ENCODE data around the gene USH1C. TPM values are rescaled to one million over a fixed set of nuclear protein-coding genes. Genes with fewer than 3 reads are reported as not detected.

The USH1C gene
- polyA plus RNA-seq, 3 donors: not detected

DNA sequence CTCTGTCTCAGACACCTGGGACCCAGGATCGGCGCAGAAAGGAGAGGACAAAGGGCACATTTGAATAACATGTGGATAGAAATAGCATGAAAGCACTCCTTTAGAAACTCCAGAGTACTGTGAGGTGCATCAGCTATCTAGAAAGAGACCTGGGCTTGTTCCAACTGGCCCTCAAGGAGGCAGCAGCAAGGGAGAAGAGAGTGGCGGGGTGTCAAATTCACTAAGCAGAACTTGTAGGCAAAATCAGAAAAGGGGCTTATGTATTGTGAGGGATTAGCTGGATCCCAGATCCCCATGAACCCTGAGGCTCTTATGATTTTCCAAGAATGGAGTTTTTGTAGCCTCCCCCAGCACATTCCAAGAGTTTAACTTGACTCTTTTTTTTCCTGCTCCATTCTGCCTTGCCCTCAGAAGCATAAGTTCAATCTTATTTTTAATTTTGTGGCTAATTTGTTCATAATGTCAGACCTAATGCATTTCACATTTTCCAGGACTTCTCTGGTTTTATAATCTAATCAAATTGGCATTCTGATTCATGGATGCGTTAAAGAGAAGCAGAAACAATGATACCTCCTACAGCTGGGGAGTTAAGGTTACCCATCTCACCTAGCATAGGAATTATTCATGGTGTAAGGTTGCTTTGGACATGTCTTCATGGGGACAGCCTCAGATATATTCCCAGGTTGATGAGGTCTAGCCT is 33.6 kb downstream of the USH1C start:
- H3K4me3 ChIP-seq (replicated peaks in 1 of 3; ENCODE audit: low read depth in 2 of 3, low read length in 3 of 3): no peak overlapping the region
- TF ChIP-seq, protein P1, sequence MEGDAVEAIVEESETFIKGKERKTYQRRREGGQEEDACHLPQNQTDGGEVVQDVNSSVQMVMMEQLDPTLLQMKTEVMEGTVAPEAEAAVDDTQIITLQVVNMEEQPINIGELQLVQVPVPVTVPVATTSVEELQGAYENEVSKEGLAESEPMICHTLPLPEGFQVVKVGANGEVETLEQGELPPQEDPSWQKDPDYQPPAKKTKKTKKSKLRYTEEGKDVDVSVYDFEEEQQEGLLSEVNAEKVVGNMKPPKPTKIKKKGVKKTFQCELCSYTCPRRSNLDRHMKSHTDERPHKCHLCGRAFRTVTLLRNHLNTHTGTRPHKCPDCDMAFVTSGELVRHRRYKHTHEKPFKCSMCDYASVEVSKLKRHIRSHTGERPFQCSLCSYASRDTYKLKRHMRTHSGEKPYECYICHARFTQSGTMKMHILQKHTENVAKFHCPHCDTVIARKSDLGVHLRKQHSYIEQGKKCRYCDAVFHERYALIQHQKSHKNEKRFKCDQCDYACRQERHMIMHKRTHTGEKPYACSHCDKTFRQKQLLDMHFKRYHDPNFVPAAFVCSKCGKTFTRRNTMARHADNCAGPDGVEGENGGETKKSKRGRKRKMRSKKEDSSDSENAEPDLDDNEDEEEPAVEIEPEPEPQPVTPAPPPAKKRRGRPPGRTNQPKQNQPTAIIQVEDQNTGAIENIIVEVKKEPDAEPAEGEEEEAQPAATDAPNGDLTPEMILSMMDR (IDR thresholded peaks at IDR 0.05): no peak
- H3K27me3 ChIP-seq (ENCODE audit: control insufficient read depth in 2 of 2, insufficient read depth in 2 of 2, low read length in 2 of 2): no peaks in the 10 kb centered on the region
- no peaks in the 10 kb centered on the region for H3K9me3 ChIP-seq (replicated peaks in 1 of 2; ENCODE audit: control insufficient read depth in 1 of 2, insufficient read depth in 1 of 2, low read length in 2 of 2)
- no peaks in the 10 kb centered on the region for H3K4me1 Mint-ChIP-seq
- intact Hi-C loops (cut with micrococcal nuclease): no loop called here
- H3K4me3 Mint-ChIP-seq: no peak overlapping the region
- H3K27ac Mint-ChIP-seq: no peak overlapping the region
- H3K4me2 ChIP-seq (replicated peaks; ENCODE audit: extremely low read depth, low read length, poor library complexity, severe bottlenecking): no peak overlapping the region
- H3K36me3 ChIP-seq (replicated peaks in 1 of 2; ENCODE audit: control insufficient read depth in 1 of 2, insufficient read depth in 2 of 2, low read length in 2 of 2): no peaks in the 10 kb centered on the region
- no peak overlapping the region for H3K9ac ChIP-seq (ENCODE audit: insufficient read depth, low read length, poor library complexity, severe bottlenecking)
- DNase-seq: no peak
- no peaks in the 10 kb centered on the region for H4K20me1 ChIP-seq (ENCODE audit: insufficient read depth, low read length)
- 93% methylated on average over 3 of the region's 4 CpGs for WGBS (ENCODE audit: insufficient coverage)
- no peak overlapping the region for H3K27ac ChIP-seq (ENCODE audit: low read depth in 1 of 2, low read length in 2 of 2)
- H2AFZ ChIP-seq (ENCODE audit: insufficient read depth, low read depth, low read length, poor library complexity, severe bottlenecking): no peak overlapping the region
- peaks cover 0 to 7% (median 5%) of the 10 kb centered on the region in 3 donors for H3K27me3 Mint-ChIP-seq (ENCODE audit: low read depth in 3 of 3)
- H3K9me3 Mint-ChIP-seq: no peaks in the 10 kb centered on the region
- H3K36me3 Mint-ChIP-seq: no peaks in the 10 kb centered on the region
- H3K79me2 ChIP-seq (ENCODE audit: insufficient read depth, low read length): no peaks in the 10 kb centered on the region
- no peaks in the 10 kb centered on the region for H3K4me1 ChIP-seq (ENCODE audit: control insufficient read depth in 1 of 2, insufficient read depth in 2 of 2, low read length in 2 of 2)

DNA sequence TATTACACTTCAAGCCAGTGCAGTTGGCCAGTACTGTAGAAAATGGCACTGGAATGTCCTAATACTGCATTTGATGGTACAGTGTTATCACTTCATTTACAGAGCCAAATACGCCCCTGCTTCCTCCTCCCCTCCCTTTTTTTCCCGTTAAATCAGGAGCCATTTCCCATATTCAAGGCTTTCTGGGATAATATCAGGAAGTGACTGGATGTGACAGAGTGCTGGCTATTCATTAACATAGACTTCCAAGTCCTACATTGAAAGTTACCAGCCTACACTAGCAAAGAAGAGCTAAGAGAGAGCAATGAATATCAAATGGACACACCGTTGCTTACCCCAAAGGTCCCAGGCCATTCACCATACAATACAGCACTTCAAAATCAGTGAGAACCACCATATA is 35.4 kb downstream of the USH1C start:
- H3K4me1 ChIP-seq (ENCODE audit: control insufficient read depth in 1 of 2, insufficient read depth in 2 of 2, low read length in 2 of 2): no peaks in the 10 kb centered on the region
- Mint-ChIP-seq H3K4me3 (no peak overlapping the region), H3K27me3 (ENCODE audit: low read depth in 3 of 3) (peaks cover 2 to 6% (median 5%) of the 10 kb centered on the region in 3 donors), H3K4me1 (no peaks in the 10 kb centered on the region), H3K36me3 (no peaks in the 10 kb centered on the region), H3K27ac (no peak overlapping the region), H3K9me3 (no peaks in the 10 kb centered on the region)
- H3K36me3 ChIP-seq (replicated peaks in 1 of 2; ENCODE audit: control insufficient read depth in 1 of 2, insufficient read depth in 2 of 2, low read length in 2 of 2): no peaks in the 10 kb centered on the region
- TF ChIP-seq, protein P1 (IDR thresholded peaks at IDR 0.05): no peak
- no peak overlapping the region for H3K4me3 ChIP-seq (replicated peaks in 1 of 3; ENCODE audit: low read depth in 2 of 3, low read length in 3 of 3)
- H2AFZ ChIP-seq (ENCODE audit: insufficient read depth, low read depth, low read length, poor library complexity, severe bottlenecking): no peak overlapping the region
- WGBS (ENCODE audit: insufficient coverage): no CpG with 5 or more reads among the region's 3 CpGs
- no peak overlapping the region for H3K9ac ChIP-seq (ENCODE audit: insufficient read depth, low read length, poor library complexity, severe bottlenecking)
- no peak for DNase-seq
- no peak overlapping the region for H3K27ac ChIP-seq (ENCODE audit: low read depth in 1 of 2, low read length in 2 of 2)
- no peaks in the 10 kb centered on the region for H3K9me3 ChIP-seq (replicated peaks in 1 of 2; ENCODE audit: control insufficient read depth in 1 of 2, insufficient read depth in 1 of 2, low read length in 2 of 2)
- no peaks in the 10 kb centered on the region for H4K20me1 ChIP-seq (ENCODE audit: insufficient read depth, low read length)
- H3K79me2 ChIP-seq (ENCODE audit: insufficient read depth, low read length): no peaks in the 10 kb centered on the region
- intact Hi-C loops (cut with micrococcal nuclease): loop anchor here in 1 of 2 donors (10.0 kb wide), 1 partner anchor 274 kb away; no protein-coding TSS in a partner anchor
- H3K4me2 ChIP-seq (replicated peaks; ENCODE audit: extremely low read depth, low read length, poor library complexity, severe bottlenecking): no peak overlapping the region
- no peaks in the 10 kb centered on the region for H3K27me3 ChIP-seq (ENCODE audit: control insufficient read depth in 2 of 2, insufficient read depth in 2 of 2, low read length in 2 of 2)

Measured in CD14-positive monocyte (primary cell).